ENCODE data around the gene EPO. TPM values are rescaled to one million over a fixed set of nuclear protein-coding genes. Genes with fewer than 3 reads are reported as not detected.

The EPO gene
- total and polyA plus RNA-seq, 4 donors: 1.3 to 22.9 (median 3.4) TPM

DNA sequence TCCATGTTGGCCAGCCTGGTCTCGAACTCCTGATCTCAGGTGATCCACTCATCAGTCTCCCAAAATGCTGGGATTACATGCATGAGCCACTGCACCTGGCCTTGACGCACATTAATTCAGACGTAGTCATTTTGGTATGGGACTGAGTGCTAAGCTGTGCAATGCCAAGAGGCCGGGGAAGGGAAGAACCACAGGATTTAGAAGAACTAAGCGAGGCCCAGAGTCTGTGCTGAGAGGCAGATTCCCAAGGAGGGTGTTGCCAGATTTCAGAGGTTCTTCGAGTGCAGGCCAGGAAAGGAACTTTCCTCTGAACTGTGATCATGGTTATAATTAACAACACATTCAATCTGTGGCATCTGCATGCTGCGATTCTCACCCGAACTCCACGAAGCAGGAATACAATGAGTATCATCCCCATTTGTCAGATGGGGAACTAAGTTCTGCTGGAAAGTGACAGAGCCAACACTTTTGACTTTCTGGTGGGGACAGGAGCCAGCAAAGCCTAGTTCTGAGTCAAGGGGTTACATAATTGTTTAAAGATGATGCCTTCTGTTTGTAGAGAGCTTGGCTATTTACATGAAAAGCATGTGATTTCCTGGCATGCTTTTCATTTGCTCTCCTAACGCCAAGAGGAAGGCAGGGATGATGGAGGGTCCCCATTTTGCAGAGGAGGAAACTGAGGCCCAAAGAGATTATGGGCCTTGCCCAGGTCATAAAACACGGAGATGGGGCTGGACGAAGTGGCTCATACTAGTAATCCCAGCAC is 6.9 kb downstream of the EPO start:
- Histone ChIP-seq H3K36me3 (ENCODE audit: control insufficient read depth in 4 of 4, insufficient read depth in 3 of 4, low read depth in 1 of 4, low read length in 3 of 4) (no peaks in the 10 kb centered on the region), H3K9ac (ENCODE audit: low read depth in 1 of 2, low read length in 2 of 2) (no peak overlapping the region), H3K4me3 (ENCODE audit: low read depth in 1 of 3, low read length in 3 of 3) (no peak overlapping the region), H3K27ac (ENCODE audit: low read depth in 1 of 2, low read length in 2 of 2) (peak overlapping the region; percentile 47 to 76), H3K9me3 (ENCODE audit: control insufficient read depth in 4 of 4, low read length in 3 of 4) (no peaks in the 10 kb centered on the region), H3K4me1 (ENCODE audit: control insufficient read depth in 4 of 4, insufficient read depth in 4 of 4, low read length in 3 of 4) (peaks cover 5 to 44% (median 27%) of the 10 kb centered on the region in 4 donors), H3K27me3 (ENCODE audit: control insufficient read depth in 4 of 4, insufficient read depth in 4 of 4, low read length in 3 of 4) (no peaks in the 10 kb centered on the region)
- WGBS: 62% methylated on average over 12 of the region's 12 CpGs
- TF ChIP-seq HNF4A (conservative IDR thresholded peaks at IDR 0.05) (peak; percentile 25 to 57), NR2F2 (IDR thresholded peaks at IDR 0.05) (no peak), TAF1 (conservative IDR thresholded peaks at IDR 0.05) (no peak), JUND (IDR thresholded peaks at IDR 0.05) (peak in 1 of 2 donors; percentile 44), CTCF (IDR thresholded peaks at IDR 0.05; ENCODE audit: low read depth, low read length, missing input control) (no peak), HNF4G (IDR thresholded peaks at IDR 0.05) (no peak), EGR1 (IDR thresholded peaks at IDR 0.05; ENCODE audit: low read depth in 2 of 2) (peak in 1 of 2 donors; percentile 14), RXRA (IDR thresholded peaks at IDR 0.05) (peak; percentile 35 to 71), YY1 (IDR thresholded peaks at IDR 0.05) (no peak), SP1 (IDR thresholded peaks at IDR 0.05) (no peak), FOXA1 (IDR thresholded peaks at IDR 0.05) (peak; percentile 78), ZBTB33 (IDR thresholded peaks at IDR 0.05) (peak; percentile 49), RAD21 (IDR thresholded peaks at IDR 0.05) (peak; percentile 22 to 46), REST (IDR thresholded peaks at IDR 0.05) (peak; percentile 37), GABPA (IDR thresholded peaks at IDR 0.05 in 1 of 2, conservative IDR thresholded peaks at IDR 0.05 in 1 of 2) (no peak), FOXA2 (IDR thresholded peaks at IDR 0.05) (peak; percentile 92), MAX (IDR thresholded peaks at IDR 0.05) (peak; percentile 38)
- TF ChIP-seq, protein P1, sequence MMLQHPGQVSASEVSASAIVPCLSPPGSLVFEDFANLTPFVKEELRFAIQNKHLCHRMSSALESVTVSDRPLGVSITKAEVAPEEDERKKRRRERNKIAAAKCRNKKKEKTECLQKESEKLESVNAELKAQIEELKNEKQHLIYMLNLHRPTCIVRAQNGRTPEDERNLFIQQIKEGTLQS (IDR thresholded peaks at IDR 0.05): no peak
- no peak for DNase-seq (ENCODE audit: low spot score)
